AG04449 (cell line): ENCODE data around the gene SIGLEC15.
A peak's percentile ranks its signal among the peaks of the same experiment; 100 is the strongest.
"Not testable (repeated sequence)": the region's sequence is repeated elsewhere in the genome, so short reads cannot be mapped to it uniquely, and the experiment has no call there.

Source experiments
- CTCF ChIA-PET: fragments of 350-600 bp; formaldehyde crosslinking; extraction: SDS; loops from one replicate; lab custom pipeline; 2021; ENCODE audit warnings: antibody characterized with exemption; lab: Yijun Ruan, JAX
- POLR2A ChIA-PET: fragments of 400-600, 350-600 bp; formaldehyde crosslinking; extraction: SDS; loops from one replicate; lab custom pipeline; 2020; ENCODE audit warnings: antibody characterized with exemption, inconsistent platforms; lab: Yijun Ruan, JAX
- DNase-seq: peaks from one replicate; pipeline ENCODE4 v3.0.0-alpha.2; 2010; ENCODE audit warnings: low read depth, low spot score
- H3K4me3 ChIP-seq: 2 replicates; pipeline ENCODE4 v1.5.1; 2011; ENCODE audit warnings: low read depth, mild to moderate bottlenecking, control low read depth, low read length
- TF ChIP-seq, protein P1 (sequence below): IDR thresholded peaks from one replicate; pipeline ENCODE4 v1.5.1; 2011; ENCODE audit warnings: mild to moderate bottlenecking, moderate library complexity, low read length, control low read depth, inconsistent platforms; ENCODE audit not compliant: insufficient read depth; ENCODE audit errors: missing control alignments

SIGLEC15 gene

DNA sequence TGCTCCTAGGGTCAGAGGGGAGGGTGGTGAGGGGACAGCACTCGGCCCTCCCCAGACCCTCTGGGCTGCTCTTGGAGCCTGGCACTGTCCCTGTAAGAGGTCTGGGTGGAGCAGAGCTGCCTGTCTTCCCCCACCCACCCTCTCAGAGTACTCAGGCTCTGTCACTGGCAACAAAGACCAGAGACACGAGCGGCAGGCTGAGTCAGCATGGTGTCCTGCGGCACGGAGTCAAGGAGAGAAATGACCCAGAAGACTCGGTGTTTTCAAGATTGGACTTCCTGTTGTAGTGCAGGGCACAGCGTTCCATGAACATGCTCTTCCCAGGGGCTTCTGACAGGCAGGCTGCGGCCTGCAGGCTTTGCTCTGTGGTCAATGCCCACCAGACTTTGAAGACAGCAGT is 19.9 kb downstream of the SIGLEC15 start:
- CTCF ChIA-PET: interaction anchor here (1.4 kb wide), 1 partner anchor 154 kb away, joined by 6 read pairs; no protein-coding TSS in a partner anchor
- no peak for DNase-seq
- no peak overlapping the region for H3K4me3 ChIP-seq
- TF ChIP-seq, protein P1, sequence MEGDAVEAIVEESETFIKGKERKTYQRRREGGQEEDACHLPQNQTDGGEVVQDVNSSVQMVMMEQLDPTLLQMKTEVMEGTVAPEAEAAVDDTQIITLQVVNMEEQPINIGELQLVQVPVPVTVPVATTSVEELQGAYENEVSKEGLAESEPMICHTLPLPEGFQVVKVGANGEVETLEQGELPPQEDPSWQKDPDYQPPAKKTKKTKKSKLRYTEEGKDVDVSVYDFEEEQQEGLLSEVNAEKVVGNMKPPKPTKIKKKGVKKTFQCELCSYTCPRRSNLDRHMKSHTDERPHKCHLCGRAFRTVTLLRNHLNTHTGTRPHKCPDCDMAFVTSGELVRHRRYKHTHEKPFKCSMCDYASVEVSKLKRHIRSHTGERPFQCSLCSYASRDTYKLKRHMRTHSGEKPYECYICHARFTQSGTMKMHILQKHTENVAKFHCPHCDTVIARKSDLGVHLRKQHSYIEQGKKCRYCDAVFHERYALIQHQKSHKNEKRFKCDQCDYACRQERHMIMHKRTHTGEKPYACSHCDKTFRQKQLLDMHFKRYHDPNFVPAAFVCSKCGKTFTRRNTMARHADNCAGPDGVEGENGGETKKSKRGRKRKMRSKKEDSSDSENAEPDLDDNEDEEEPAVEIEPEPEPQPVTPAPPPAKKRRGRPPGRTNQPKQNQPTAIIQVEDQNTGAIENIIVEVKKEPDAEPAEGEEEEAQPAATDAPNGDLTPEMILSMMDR: no peak
- POLR2A ChIA-PET: no interaction called here

DNA sequence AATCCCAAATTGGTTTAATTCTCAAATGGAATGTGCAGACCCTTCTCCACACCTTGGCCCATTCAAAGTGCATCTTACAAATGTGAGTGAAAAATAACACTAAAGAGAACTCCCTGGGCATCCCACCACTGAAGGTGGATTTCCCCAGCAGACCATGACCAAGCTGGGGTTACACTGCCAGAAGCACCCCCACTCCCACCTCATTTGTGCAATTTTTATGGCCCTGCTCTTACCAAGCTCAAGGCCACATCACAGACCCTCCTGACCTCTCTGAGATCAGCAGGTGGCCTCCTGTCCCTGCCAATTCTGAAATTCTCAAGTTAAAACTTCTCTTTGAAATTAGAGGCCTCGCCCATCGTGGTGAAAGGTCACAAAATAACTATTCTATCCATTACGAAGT is 21.6 kb downstream of the SIGLEC15 start:
- DNase-seq: no peak
- TF ChIP-seq, protein P1: no peak
- ChIA-PET CTCF (interaction anchor here (0.9 to 5.3 kb wide), 4 partner anchors 33 to 160 kb away, joined by 3 to 30 read pairs (median 5); partner anchors contain the start of gene SLC14A1), POLR2A (no interaction called here)
- H3K4me3 ChIP-seq: no peak overlapping the region

DNA sequence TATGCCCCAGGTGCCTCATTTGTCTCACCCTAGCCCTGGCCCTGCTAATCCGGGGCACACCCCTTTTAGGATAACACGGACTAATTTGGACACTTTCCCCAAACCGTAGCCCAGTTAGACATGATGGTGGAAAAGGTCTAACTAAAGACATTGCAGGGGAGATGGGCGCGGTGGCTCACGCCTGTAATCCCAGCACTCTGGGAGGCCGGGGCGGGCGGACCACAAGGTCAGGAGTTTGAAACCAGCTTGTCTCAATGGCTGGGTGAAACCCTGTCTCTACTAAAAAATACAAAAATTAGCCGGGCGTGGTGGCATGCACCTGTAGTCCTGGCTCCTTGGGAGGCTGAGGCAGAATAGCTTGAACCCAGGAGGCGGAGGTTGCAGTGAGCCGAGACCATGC is 23.2 kb downstream of the SIGLEC15 start:
- CTCF ChIA-PET: interaction anchor here (1.0 to 5.3 kb wide), 10 partner anchors 8 to 185 kb away, joined by 3 to 34 read pairs (median 5); partner anchors contain the start of gene SLC14A1
- DNase-seq, H3K4me3 ChIP-seq, POLR2A ChIA-PET: not testable (repeated sequence)

DNA sequence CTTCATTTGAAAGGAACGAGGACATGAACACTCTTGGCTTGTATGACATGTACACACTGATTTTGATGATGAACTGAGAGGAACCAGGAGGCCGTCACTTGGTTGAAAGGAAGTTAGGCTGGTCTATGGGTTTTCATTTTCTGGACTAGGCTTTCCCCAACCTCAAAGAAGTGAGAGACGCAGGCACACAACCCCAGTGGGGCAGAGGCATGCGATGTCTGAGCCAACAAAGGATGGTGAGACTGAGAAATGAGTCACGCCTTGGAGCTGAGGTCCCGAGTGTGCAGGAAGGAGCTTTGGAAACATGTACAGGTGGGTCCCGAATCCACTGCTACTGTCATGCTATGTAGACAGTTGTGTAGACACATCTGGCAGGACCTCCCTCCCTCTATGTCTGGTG is 24.1 kb downstream of the SIGLEC15 start:
- DNase-seq: no peak
- TF ChIP-seq, protein P1: no peak
- POLR2A ChIA-PET: no interaction called here
- CTCF ChIA-PET: interaction anchor here (1.5 to 5.3 kb wide), 9 partner anchors 10 to 186 kb away, joined by 3 to 34 read pairs (median 9); partner anchors contain the start of gene SLC14A1
- no peak overlapping the region for H3K4me3 ChIP-seq

DNA sequence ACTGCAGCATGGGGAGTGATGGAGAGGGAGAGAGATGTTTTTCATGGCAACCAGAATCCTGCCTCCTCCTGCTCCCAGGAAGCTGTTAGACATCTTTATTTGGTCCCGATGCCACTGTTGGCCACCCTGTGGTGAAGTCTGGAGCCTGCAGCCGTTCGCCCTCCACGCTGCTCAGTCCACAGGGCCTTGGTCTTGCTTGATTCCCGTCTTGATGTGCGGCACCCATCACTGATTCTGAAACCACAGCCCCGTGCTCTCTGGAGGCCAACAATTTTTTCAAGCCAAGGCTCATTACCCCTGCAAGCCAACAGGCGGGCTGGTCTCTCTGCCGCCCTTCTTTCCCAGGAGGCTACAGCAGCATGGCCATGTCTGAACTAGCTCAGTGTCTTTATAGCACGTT is 24.5 kb downstream of the SIGLEC15 start:
- CTCF ChIA-PET: interaction anchor here (1.1 to 5.3 kb wide), 9 partner anchors 10 to 186 kb away, joined by 3 to 34 read pairs (median 9); partner anchors contain the start of gene SLC14A1
- POLR2A ChIA-PET: no interaction called here
- TF ChIP-seq, protein P1: peak; percentile 44
- no peak for DNase-seq
- no peak overlapping the region for H3K4me3 ChIP-seq

DNA sequence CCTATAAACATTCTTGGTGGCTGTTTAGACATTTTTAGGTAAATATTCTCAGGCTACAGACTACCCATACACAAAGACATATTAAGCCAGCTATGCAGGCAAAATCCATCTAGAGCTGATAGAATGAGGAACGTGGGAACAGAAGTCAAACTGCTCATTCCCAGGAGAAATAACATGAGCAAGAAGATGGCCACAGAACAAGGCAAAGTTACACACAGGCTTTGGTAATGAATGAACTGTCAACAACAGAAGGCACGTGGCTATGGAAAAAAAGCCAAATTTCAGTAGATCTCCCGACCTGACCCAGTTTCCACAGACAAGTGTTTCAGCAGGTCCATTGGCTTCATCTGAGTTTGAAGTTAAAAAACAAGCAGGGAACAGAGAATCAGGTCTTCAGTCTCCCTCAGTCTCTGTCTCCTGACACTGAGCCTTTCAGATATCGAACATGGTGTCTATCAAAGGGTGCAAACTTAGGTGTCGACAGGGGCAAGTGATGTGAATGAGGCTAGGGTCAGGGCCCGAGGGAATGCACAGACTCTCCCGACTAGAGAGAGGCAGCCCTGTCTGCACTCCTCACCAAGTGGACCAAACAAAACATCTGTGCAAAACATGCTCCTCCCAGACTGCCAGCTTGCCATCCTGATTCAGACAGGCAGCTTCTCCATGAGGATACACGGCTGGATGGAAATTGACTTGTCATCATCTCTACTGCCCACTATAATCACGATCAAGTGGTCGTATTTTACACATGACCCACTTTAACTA is 25.9 kb downstream of the SIGLEC15 start:
- no peak overlapping the region for H3K4me3 ChIP-seq
- ChIA-PET CTCF (interaction anchor here (1.2 to 5.3 kb wide), 8 partner anchors 12 to 188 kb away, joined by 3 to 34 read pairs (median 10); partner anchors contain the start of gene SLC14A1), POLR2A (interaction anchor here (0.6 kb wide), 1 partner anchor 20 kb away, joined by 3 read pairs; no protein-coding TSS in a partner anchor)
- TF ChIP-seq, protein P1: no peak
- DNase-seq: no peak
